PFSK-1 (cell line): ENCODE results near the gene MYH9.

Source experiments
- POLR2AphosphoS5 ChIP-seq: IDR thresholded peaks from 2 replicates; pipeline ENCODE4 v1.6.1; 2012; ENCODE audit warnings: low read depth, mild to moderate bottlenecking, control low read depth, low read length, moderate library complexity
- TAF1 ChIP-seq: IDR thresholded peaks from 2 replicates; pipeline ENCODE4 v1.6.1; 2012; ENCODE audit warnings: low read length, control low read depth, borderline replicate concordance; ENCODE audit not compliant: insufficient read depth
- TF ChIP-seq, protein P1 (sequence below), 2 experiments: IDR thresholded peaks; 2 replicates each; pipeline versions ENCODE4 v1.6.1 to v1.8.0; 2011 to 2012; ENCODE audit warnings: low read depth in 2 of 2, low read length in 2 of 2, control low read depth in 1 of 2, inconsistent platforms in 1 of 2, mild to moderate bottlenecking in 1 of 2, moderate library complexity in 1 of 2; ENCODE audit not compliant: insufficient read depth in 1 of 2

DNA sequence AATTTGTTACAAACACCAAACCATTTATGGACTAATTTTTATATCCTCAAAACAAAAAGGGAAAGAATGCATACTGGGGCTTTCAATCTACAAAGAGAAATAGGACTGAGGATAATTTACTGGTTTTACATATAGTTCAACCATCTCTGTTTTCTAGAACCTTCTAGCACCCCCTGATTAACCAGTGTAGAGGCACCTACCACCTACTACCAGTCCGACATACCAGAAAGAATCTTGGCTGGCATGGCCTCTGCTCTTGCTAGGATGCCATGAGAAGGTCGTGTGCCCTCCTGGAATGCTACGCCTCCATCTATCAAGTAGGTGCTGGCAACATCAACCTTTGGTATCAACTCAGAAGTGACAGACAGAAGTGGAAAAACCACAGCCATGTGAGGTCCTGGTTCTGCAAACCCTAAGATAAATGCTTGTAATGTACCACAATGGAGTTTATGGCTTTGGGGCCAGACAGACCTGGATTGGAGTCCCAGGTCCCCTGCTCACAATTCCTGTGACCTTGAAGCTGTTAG, 28.2 kb downstream of the MYH9 start:
- TF ChIP-seq TAF1 = no peak
- TF ChIP-seq POLR2AphosphoS5 = no peak
- TF ChIP-seq, protein P1, sequence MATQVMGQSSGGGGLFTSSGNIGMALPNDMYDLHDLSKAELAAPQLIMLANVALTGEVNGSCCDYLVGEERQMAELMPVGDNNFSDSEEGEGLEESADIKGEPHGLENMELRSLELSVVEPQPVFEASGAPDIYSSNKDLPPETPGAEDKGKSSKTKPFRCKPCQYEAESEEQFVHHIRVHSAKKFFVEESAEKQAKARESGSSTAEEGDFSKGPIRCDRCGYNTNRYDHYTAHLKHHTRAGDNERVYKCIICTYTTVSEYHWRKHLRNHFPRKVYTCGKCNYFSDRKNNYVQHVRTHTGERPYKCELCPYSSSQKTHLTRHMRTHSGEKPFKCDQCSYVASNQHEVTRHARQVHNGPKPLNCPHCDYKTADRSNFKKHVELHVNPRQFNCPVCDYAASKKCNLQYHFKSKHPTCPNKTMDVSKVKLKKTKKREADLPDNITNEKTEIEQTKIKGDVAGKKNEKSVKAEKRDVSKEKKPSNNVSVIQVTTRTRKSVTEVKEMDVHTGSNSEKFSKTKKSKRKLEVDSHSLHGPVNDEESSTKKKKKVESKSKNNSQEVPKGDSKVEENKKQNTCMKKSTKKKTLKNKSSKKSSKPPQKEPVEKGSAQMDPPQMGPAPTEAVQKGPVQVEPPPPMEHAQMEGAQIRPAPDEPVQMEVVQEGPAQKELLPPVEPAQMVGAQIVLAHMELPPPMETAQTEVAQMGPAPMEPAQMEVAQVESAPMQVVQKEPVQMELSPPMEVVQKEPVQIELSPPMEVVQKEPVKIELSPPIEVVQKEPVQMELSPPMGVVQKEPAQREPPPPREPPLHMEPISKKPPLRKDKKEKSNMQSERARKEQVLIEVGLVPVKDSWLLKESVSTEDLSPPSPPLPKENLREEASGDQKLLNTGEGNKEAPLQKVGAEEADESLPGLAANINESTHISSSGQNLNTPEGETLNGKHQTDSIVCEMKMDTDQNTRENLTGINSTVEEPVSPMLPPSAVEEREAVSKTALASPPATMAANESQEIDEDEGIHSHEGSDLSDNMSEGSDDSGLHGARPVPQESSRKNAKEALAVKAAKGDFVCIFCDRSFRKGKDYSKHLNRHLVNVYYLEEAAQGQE (IDR thresholded peaks at IDR 0.05; ENCODE audit: insufficient read depth in 1 of 2, low read depth in 2 of 2, low read length in 2 of 2) = no peak
